Measurements from ENCODE around the gene CD207. TPM values are rescaled to one million over a fixed set of nuclear protein-coding genes. Genes with fewer than 3 reads are reported as not detected.

Gene CD207
- polyA plus RNA-seq, 1 experiment, result not detected

GRCh38 chr2:70785137-70785911 lies 50.3 kb downstream of the CD207 start:
- H3K27ac ChIP-seq (ENCODE audit: low read depth, low read length), result no peak overlapping the region
- DNase-seq (ENCODE audit: low read depth, low spot score), result no peak
- ChIA-PET CTCF (no interaction called here), POLR2A (no interaction called here)
- no peaks in the 10 kb centered on the region; the same call in 1 of the 2 replicates for H3K9me3 ChIP-seq (ENCODE audit: control insufficient read depth, insufficient read depth, low read length)
- peaks cover 19% of the 10 kb centered on the region for H3K27me3 ChIP-seq (ENCODE audit: control insufficient read depth, insufficient read depth, low read length)
- H3K4me3 ChIP-seq (ENCODE audit: low read depth, low read length), result no peak overlapping the region
- TF ChIP-seq CTCF (IDR thresholded peaks at IDR 0.05; ENCODE audit: low read depth, low read length), result no peak

- H3K9me3 ChIP-seq (ENCODE audit: control insufficient read depth, insufficient read depth, low read length), result no peaks in the 10 kb centered on the region
- H3K27me3 ChIP-seq (ENCODE audit: control insufficient read depth, insufficient read depth, low read length), result peaks cover 10% of the 10 kb centered on the region
- ChIA-PET POLR2A (no interaction called here), CTCF (no interaction called here)
- no peak overlapping the region for H3K27ac ChIP-seq (ENCODE audit: low read depth, low read length)
- no peak for DNase-seq (ENCODE audit: low read depth, low spot score)
- TF ChIP-seq CTCF (IDR thresholded peaks at IDR 0.05; ENCODE audit: low read depth, low read length), result no peak
- no peak overlapping the region for H3K4me3 ChIP-seq (ENCODE audit: low read depth, low read length)
These were observed 51.3 kb downstream of the CD207 start for GRCh38 chr2:70784320-70784719.

Small RNAs within 50 kb of the gene (small RNA-seq; reads per million reads assigned to genes)
- not detected for gene HMGN2P21 (ENCODE audit: insufficient read length, low read depth)

Other genes with a start within 250 kb of the CD207 start
- 0.12 TPM in 1 of 2 replicates, not detected in the other for gene ADD2, start 67.6 kb downstream of the CD207 start, polyA plus RNA-seq (2011; rRNA removed)
- not detected in 2 replicates for gene FIGLA, start 45.2 kb downstream of the CD207 start, polyA plus RNA-seq (2011; rRNA removed)
- gene CLEC4F, start 15.2 kb downstream of the CD207 start, polyA plus RNA-seq (2011; rRNA removed), result not detected in 2 replicates
- gene VAX2, start 64.8 kb upstream of the CD207 start, polyA plus RNA-seq (2011; rRNA removed), result 0.83 and 1.3 TPM in 2 replicates
- 0.57 and 0.82 TPM in 2 replicates for gene ATP6V1B1, start 100.1 kb upstream of the CD207 start, polyA plus RNA-seq (2011; rRNA removed)
- 0.72 and 1.1 TPM in 2 replicates for gene ANKRD53, start 142.8 kb upstream of the CD207 start, polyA plus RNA-seq (2011; rRNA removed)
- 106 and 119 TPM in 2 replicates for gene TEX261, start 159.1 kb upstream of the CD207 start, polyA plus RNA-seq (2011; rRNA removed)
- 96.1 and 103 TPM in 2 replicates for gene NAGK, start 232.8 kb upstream of the CD207 start, polyA plus RNA-seq (2011; rRNA removed)